ENCODE measurements around the gene CMC1.
A peak's percentile ranks its signal among the peaks of the same experiment; 100 is the strongest.
"Not testable (repeated sequence)": the region's sequence is repeated elsewhere in the genome, so short reads cannot be mapped to it uniquely, and the experiment has no call there.

CMC1 gene

GRCh38 chr3:28269884-28270283 lies 28.5 kb downstream of the CMC1 start:
- H3K9me3 Mint-ChIP-seq: peaks cover 10 to 31% of the 10 kb centered on the region in 2 donors
- H3K27ac Mint-ChIP-seq, H3K4me3 Mint-ChIP-seq, DNase-seq, ATAC-seq, H3K27me3 Mint-ChIP-seq, H3K4me1 Mint-ChIP-seq: not testable (repeated sequence)

- Mint-ChIP-seq H3K4me3 (no peak overlapping the region), H3K27ac (no peak overlapping the region), H3K27me3 (no peaks in the 10 kb centered on the region), H3K4me1 (peaks cover 7% of the 10 kb centered on the region), H3K9me3 (peaks cover 10 to 32% of the 10 kb centered on the region in 2 donors)
- ATAC-seq (no peak), DNase-seq (no peak)
These were observed 32.4 kb downstream of the CMC1 start for GRCh38 chr3:28273837-28274236.

GRCh38 chr3:28278918-28279317 lies 37.5 kb downstream of the CMC1 start:
- no peaks in the 10 kb centered on the region for H3K27me3 Mint-ChIP-seq
- H3K4me1 Mint-ChIP-seq: peaks cover 7% of the 10 kb centered on the region
- no peak for DNase-seq
- no peak for ATAC-seq
- H3K27ac Mint-ChIP-seq: no peak overlapping the region
- no peak overlapping the region for H3K4me3 Mint-ChIP-seq
- peaks cover under 1 to 9% of the 10 kb centered on the region in 2 donors for H3K9me3 Mint-ChIP-seq

GRCh38 chr3:28279770-28280169 lies 38.4 kb downstream of the CMC1 start:
- Mint-ChIP-seq H3K27ac (no peak overlapping the region), H3K27me3 (no peaks in the 10 kb centered on the region), H3K9me3 (peaks cover 0 to 2% of the 10 kb centered on the region in 2 donors), H3K4me1 (peaks cover 3% of the 10 kb centered on the region), H3K4me3 (no peak overlapping the region)
- ATAC-seq: no peak
- DNase-seq: no peak

- ATAC-seq (no peak), DNase-seq (no peak)
- H3K4me3 Mint-ChIP-seq: no peak overlapping the region
- no peaks in the 10 kb centered on the region for H3K4me1 Mint-ChIP-seq
- H3K27me3 Mint-ChIP-seq: no peaks in the 10 kb centered on the region
- no peaks in the 10 kb centered on the region for H3K9me3 Mint-ChIP-seq
- no peak overlapping the region for H3K27ac Mint-ChIP-seq
These were observed 39.4 kb downstream of the CMC1 start for GRCh38 chr3:28280781-28281180.

- peak; percentile 67 for ATAC-seq
- no peaks in the 10 kb centered on the region for H3K27me3 Mint-ChIP-seq
- no peak overlapping the region for H3K27ac Mint-ChIP-seq
- no peak overlapping the region for H3K4me3 Mint-ChIP-seq
- no peak for DNase-seq
- H3K4me1 Mint-ChIP-seq: peaks cover 10% of the 10 kb centered on the region
- H3K9me3 Mint-ChIP-seq: no peaks in the 10 kb centered on the region
These were observed 45.2 kb downstream of the CMC1 start for GRCh38 chr3:28286595-28286994.

- DNase-seq (no peak), ATAC-seq (no peak)
- Mint-ChIP-seq H3K9me3 (no peaks in the 10 kb centered on the region), H3K4me3 (no peak overlapping the region), H3K27ac (no peak overlapping the region), H3K4me1 (peaks cover 12% of the 10 kb centered on the region), H3K27me3 (no peaks in the 10 kb centered on the region)
These were observed 45.6 kb downstream of the CMC1 start for GRCh38 chr3:28287046-28287445.

- Mint-ChIP-seq H3K9me3 (no peaks in the 10 kb centered on the region), H3K27ac (no peak overlapping the region), H3K4me1 (peaks cover 19% of the 10 kb centered on the region), H3K27me3 (no peaks in the 10 kb centered on the region), H3K4me3 (no peak overlapping the region)
- ATAC-seq: no peak
- DNase-seq: no peak
These were observed 49.5 kb downstream of the CMC1 start for GRCh38 chr3:28290863-28291300.

- ATAC-seq (no peak), DNase-seq (no peak)
- Mint-ChIP-seq H3K4me1 (peaks cover 19% of the 10 kb centered on the region), H3K27me3 (no peaks in the 10 kb centered on the region), H3K4me3 (no peak overlapping the region), H3K27ac (no peak overlapping the region), H3K9me3 (no peaks in the 10 kb centered on the region)
These were observed 50.2 kb downstream of the CMC1 start for GRCh38 chr3:28291577-28291976.

- Mint-ChIP-seq H3K4me3 (no peak overlapping the region), H3K4me1 (peaks cover 19% of the 10 kb centered on the region), H3K27me3 (no peaks in the 10 kb centered on the region), H3K9me3 (no peaks in the 10 kb centered on the region), H3K27ac (no peak overlapping the region)
- DNase-seq: no peak
- ATAC-seq: no peak
These were observed 51.2 kb downstream of the CMC1 start for GRCh38 chr3:28292622-28293021.

GRCh38 chr3:28294667-28295413 lies 53.4 kb downstream of the CMC1 start:
- ATAC-seq (no peak), DNase-seq (no peak)
- H3K9me3 Mint-ChIP-seq: no peaks in the 10 kb centered on the region
- peaks cover 19% of the 10 kb centered on the region for H3K4me1 Mint-ChIP-seq
- no peaks in the 10 kb centered on the region for H3K27me3 Mint-ChIP-seq
- no peak overlapping the region for H3K27ac Mint-ChIP-seq
- no peak overlapping the region for H3K4me3 Mint-ChIP-seq

GRCh38 chr3:28295898-28296490 lies 54.6 kb downstream of the CMC1 start:
- H3K27me3 Mint-ChIP-seq: no peaks in the 10 kb centered on the region
- peaks cover 15% of the 10 kb centered on the region for H3K4me1 Mint-ChIP-seq
- no peaks in the 10 kb centered on the region for H3K9me3 Mint-ChIP-seq
- no peak for DNase-seq
- no peak for ATAC-seq
- peak overlapping the region in 1 of 2 donors; percentile 35 for H3K27ac Mint-ChIP-seq
- H3K4me3 Mint-ChIP-seq: no peak overlapping the region

GRCh38 chr3:28299705-28300104 lies 58.3 kb downstream of the CMC1 start:
- ATAC-seq: no peak
- Mint-ChIP-seq H3K27ac (no peak overlapping the region), H3K4me1 (no peaks in the 10 kb centered on the region)

GRCh38 chr3:28300345-28300962 lies 59.0 kb downstream of the CMC1 start:
- H3K9me3 Mint-ChIP-seq: no peaks in the 10 kb centered on the region
- no peak overlapping the region for H3K4me3 Mint-ChIP-seq
- ATAC-seq (no peak), DNase-seq (no peak)
- no peak overlapping the region for H3K27ac Mint-ChIP-seq
- H3K4me1 Mint-ChIP-seq: no peaks in the 10 kb centered on the region
- H3K27me3 Mint-ChIP-seq: no peaks in the 10 kb centered on the region

More at GRCh38 chr3:28299705-28300104, 58.3 kb downstream of the CMC1 start:
- H3K4me3 Mint-ChIP-seq: no peak overlapping the region
- no peaks in the 10 kb centered on the region for H3K27me3 Mint-ChIP-seq
- no peaks in the 10 kb centered on the region for H3K9me3 Mint-ChIP-seq
- DNase-seq: no peak

- Mint-ChIP-seq H3K27me3 (no peaks in the 10 kb centered on the region), H3K27ac (no peak overlapping the region), H3K9me3 (no peaks in the 10 kb centered on the region), H3K4me1 (no peaks in the 10 kb centered on the region), H3K4me3 (no peak overlapping the region)
- no peak for DNase-seq
- ATAC-seq: no peak
These were observed 60.3 kb downstream of the CMC1 start for GRCh38 chr3:28301688-28302087.

GRCh38 chr3:28308196-28308595 lies 66.8 kb downstream of the CMC1 start:
- no peak for ATAC-seq
- no peak overlapping the region for H3K27ac Mint-ChIP-seq
- no peak overlapping the region for H3K4me3 Mint-ChIP-seq
- DNase-seq: no peak
- H3K4me1 Mint-ChIP-seq: peaks cover 18% of the 10 kb centered on the region
- H3K27me3 Mint-ChIP-seq: no peaks in the 10 kb centered on the region
- no peaks in the 10 kb centered on the region for H3K9me3 Mint-ChIP-seq
